GM12801 (cell line): ENCODE data around the gene DNAJC30.

ENCODE experiments used
- CTCF ChIP-seq: IDR thresholded peaks from one replicate; pipeline ENCODE4 v1.5.1; 2011; ENCODE audit warnings: control low read depth; ENCODE audit not compliant: insufficient read length; ENCODE audit errors: extremely low read depth

The DNAJC30 gene

GRCh38 chr7:73646785-73647724 is 36.2 kb downstream of the DNAJC30 start:
- no peak for TF ChIP-seq CTCF

DNA sequence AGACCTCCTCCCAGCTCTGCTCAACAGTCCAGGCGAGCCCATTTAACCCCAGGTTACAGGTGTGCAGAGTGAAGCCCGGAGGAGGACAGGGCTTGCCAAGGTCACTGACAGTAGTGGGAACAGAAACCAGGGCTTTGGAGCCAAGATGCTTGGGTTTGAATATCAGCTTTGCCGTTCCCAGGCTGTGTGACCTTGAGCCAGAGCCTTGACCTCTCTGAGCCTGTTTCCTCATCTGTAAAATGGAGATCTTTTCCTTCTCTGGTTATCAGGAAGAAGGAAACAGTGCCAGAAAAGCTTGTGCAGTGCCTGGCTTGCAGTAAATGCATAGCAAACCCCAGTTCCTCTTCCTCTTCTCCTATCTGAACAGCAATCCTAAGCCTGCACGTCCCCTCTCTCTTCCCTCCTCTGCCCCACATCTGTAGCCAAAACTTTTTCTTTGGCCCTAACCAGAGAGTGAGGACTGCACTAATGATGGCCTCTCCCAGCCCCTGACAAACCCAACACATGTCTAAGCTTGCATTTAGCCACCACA is 37.5 kb downstream of the DNAJC30 start:
- no peak for TF ChIP-seq CTCF

GRCh38 chr7:73644688-73645286 is 38.5 kb downstream of the DNAJC30 start:
- no peak for TF ChIP-seq CTCF

DNA sequence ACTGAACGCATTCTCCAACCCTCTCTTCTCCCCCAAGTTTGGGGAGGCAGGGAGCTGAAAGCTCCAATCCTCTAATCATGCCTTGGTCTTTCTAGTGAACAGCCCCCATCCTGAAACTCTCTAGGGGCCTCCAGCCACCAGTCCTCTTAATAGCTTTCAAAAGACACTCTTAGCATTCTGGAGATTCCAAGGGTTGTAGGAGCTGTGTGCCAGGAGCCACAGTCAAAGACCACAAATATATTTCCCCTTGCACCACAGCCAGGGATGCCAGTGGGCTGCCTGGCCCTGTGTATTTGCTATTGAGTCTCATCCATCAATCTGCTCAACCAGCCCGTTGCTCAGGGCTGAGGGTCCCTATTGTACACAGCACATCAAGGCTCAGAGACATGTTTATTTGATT is 40.4 kb downstream of the DNAJC30 start:
- TF ChIP-seq CTCF: no peak

DNA sequence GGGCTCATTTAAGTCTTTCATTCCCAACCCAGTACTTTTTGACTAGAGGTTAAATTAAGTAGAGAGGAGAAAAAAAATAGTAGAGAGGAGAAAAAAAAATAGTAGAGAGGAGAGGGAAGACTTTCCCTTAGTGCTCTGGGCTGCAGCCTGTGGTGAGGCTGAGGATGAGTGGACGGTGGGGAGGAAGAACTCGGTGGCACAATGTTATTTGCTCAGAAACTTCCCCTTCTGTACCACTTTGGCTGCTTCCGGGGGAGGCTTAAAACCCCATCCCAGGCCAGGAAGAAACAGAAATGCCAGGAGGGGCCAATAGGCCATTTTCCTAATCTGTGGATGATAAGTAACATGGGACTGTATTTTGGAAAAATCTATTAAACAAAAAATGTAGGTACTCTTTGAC is 44.3 kb downstream of the DNAJC30 start:
- TF ChIP-seq CTCF: no peak

- TF ChIP-seq CTCF: no peak
Observed at GRCh38 chr7:73635428-73636200, 47.6 kb downstream of the DNAJC30 start.

GRCh38 chr7:73633844-73634243 is 49.4 kb downstream of the DNAJC30 start:
- TF ChIP-seq CTCF: no peak
